GM12872 (cell line): ENCODE results near the gene MSANTD7.

Experiments
- TF ChIP-seq, protein P1 (sequence below): IDR thresholded peaks from 3 replicates; pipeline ENCODE4 v1.5.1; 2011; ENCODE audit warnings: low read depth, mild to moderate bottlenecking, low read length, moderate library complexity; ENCODE audit not compliant: insufficient read depth

The MSANTD7 gene

DNA sequence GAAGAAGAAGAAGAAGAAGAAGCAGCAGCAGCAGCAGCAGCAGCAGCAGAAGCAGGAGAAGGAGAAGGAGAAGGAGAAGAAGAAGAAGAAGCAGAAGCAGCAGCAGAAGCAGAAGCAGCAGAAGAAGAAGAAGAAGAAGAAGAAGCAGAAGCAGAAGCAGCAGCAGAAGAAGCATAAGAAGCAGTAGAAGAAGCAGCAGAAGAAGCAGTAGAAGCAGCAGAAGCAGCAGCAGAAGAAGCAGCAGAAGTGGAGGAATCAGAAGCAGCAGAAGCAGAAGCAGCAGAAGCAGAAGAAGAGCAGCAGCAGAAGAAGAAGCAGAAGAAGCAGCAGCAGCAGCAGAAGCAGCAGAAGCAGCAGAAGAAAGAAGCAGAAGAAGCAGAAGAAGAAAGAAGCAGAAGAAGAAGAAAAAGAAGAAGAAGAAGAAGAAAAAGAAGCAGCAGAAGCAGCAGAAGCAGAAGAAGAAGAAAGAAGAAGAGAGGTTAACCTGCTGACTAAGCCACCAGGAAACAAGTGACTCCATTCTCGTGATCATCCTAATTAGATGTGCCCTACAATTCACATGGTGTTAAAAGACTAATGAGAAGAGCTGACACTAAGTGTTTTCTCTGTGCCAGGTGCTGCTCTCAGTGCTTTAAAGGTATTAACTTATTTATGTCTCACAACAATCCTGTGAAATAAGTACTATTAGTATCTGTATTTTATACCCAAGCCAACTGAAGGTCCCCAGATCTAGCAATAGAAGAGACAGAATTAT lies 11.9 kb upstream of the MSANTD7 start:
- TF ChIP-seq, protein P1, sequence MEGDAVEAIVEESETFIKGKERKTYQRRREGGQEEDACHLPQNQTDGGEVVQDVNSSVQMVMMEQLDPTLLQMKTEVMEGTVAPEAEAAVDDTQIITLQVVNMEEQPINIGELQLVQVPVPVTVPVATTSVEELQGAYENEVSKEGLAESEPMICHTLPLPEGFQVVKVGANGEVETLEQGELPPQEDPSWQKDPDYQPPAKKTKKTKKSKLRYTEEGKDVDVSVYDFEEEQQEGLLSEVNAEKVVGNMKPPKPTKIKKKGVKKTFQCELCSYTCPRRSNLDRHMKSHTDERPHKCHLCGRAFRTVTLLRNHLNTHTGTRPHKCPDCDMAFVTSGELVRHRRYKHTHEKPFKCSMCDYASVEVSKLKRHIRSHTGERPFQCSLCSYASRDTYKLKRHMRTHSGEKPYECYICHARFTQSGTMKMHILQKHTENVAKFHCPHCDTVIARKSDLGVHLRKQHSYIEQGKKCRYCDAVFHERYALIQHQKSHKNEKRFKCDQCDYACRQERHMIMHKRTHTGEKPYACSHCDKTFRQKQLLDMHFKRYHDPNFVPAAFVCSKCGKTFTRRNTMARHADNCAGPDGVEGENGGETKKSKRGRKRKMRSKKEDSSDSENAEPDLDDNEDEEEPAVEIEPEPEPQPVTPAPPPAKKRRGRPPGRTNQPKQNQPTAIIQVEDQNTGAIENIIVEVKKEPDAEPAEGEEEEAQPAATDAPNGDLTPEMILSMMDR, result no peak

DNA sequence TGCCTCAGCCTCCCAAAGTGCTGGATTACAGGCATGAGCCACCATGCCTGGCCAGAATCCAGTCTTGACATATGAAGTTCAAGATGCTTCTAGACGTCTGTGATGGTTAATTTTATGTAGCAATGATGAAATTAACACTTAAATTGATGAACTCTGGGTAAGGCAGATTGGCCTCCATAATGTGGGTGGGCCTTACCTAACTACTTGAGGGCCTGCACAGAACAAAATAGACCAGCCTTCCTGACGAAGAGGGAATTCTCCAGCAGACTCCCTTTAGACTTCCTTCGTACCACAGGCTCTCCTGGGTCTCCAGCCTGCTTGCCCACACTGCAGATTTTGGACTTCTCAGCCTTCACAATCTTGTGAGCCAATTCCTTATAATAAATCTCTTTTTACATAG lies 5.0 kb upstream of the MSANTD7 start:
- TF ChIP-seq, protein P1, result no peak

DNA sequence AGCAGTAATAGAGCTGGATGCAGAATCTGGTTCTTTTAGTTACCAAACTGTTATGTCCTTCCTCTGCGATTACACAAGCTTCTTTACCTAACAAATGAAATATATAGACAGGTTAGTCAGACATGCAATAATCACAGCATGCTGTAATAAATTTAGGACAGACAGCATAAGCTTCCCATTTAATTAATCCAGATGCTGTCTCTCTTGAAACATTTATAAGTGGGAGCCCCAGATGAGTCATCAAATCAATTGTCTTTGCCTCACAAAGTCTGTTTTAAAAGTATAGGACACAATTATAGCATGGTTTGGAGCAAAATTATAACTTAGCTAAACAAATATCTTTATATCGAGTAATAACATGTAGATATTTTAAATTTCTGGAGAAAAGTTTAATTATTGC lies 1.9 kb upstream of the MSANTD7 start:
- TF ChIP-seq, protein P1, result no peak

DNA sequence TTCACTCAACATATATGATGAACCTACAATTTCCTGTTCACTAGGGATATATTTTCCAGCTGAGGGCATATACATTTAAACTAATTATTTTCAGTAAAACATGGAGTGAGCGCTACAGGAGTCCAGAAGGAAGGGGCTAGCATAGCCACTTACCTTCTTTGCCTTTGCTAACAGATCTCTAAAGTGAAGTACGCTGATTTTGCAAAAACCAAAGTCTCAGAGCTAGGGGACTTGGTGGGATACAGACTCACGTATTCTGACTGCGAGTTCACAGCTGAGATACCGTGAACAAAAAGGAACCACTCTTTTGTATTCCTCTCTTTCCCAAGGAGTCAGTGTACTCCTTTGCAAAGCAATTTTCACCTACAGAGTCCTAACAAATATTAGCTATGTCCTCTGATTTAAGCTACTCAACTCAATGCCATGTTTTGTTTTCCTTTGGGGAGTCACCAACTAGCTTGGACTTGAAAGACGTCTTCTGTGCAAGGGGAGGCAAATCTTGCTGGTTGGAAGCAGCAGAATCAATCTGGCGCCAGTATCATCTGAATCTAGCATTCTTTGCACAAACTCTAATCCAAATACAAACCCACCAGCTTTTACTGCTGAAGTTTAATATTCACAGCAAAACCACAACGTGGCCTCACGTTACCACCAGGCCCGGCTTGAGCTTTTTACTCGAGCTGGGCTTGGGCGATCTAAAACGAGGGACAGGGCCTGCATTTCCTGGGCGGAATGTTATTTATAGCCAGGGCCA lies 926 bp upstream of the MSANTD7 start:
- TF ChIP-seq, protein P1, result no peak

DNA sequence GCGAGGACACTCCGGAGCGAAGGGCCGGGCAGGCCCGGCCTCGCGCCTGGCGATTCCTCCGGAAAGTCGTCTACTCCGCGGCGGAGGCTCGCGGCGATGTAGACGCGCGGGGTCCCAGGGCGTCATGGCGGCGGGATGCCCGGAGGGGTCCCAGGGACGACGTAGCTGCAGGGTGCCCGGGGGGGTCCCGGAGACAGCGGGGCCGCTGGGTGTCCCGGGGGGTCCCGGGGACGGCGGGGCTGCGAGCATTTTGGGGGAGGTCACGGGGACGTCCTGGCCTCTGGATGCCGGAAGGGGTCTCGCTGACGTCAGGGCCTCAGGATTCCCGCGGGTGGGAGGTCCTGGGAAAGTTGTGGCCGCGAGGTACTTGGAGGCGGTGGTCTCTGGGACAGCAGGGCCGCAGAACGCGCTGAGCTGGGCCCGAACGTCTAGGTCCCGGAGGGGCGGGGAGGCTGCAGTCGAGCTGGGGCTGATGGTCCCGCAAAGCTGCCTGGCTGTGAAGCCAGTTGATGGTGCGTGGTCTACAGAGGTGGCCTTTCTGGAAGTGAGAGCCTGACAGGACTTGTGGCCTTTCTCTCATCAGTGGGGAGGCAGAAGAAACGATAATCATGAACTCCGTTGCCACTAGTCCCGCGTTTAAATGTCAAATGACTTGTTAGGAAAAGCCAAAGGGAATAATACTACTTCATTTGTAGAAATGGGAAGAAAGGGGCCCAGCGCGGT lies 637 bp downstream of the MSANTD7 start:
- TF ChIP-seq, protein P1, result no peak

DNA sequence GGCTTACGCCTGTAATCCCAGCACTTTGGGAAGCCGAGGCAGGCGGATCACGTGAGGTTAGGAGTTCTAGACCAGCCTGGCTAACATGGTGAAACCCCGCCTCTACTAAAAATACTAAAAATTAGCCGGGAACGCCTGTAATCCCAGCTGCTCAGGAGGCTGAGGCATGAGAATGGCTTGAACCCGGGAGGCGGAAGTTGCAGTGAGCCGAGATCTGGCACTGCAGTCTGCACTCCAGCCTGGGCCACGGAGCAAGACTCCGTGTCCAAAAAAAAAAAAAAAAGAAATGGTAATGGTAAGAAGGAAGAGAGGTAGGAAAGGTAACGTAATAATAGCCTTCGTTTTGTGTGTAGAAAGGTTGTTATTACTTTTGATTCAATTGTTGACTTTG lies 1.2 kb downstream of the MSANTD7 start:
- TF ChIP-seq, protein P1, result no peak

DNA sequence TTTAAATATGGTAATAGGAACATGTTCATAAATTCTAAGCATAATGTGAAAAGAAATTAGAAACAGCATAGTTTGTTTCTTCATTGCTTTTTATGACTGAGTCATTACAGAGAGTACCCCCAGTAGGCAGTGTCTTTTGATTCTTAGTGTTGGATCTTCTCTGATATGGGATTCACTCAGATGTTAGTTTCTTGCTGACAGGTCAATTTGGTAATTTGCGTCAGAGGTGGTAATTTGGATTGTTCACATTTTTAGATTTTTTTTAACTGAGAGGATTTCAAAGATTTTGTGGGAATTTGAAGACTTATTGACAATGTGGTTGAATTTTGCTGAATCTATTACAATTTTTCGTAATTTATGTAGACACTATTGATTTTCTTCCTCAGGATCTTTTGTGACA lies 2.1 kb downstream of the MSANTD7 start:
- TF ChIP-seq, protein P1, result no peak
